Prostate gland (tissue), 2 donors: ENCODE measurements around the gene HUNK. TPM values are rescaled to one million over a fixed set of nuclear protein-coding genes. Genes with fewer than 3 reads are reported as not detected.

ENCODE experiments used
- DNase-seq: peaks from one replicate; pipeline ENCODE4 v3.0.0-alpha.2; 2019; ENCODE audit warnings: low spot score
- H3K27ac ChIP-seq, 2 donors: fragments of 200-600 bp; sonication (generic); 2 replicates each; pipeline ENCODE4 v1.5.1; 2017 to 2019
- H3K27me3 ChIP-seq: fragments of 200-600 bp; sonication (generic); replicated peaks from 2 replicates; pipeline ENCODE4 v1.5.1; 2019; ENCODE audit not compliant: insufficient read depth
- H3K36me3 ChIP-seq, 2 donors: fragments of 200-600 bp; sonication (generic); 1 replicate in 1 of 2; 2 replicates in 1 of 2; pipeline versions ENCODE4 v1.5.1 to v1.8.1; 2017 to 2019
- H3K4me1 ChIP-seq: fragments of 200-600 bp; sonication (generic); replicated peaks from 2 replicates; pipeline ENCODE4 v1.5.1; 2019
- H3K4me3 ChIP-seq, 2 donors: fragments of 200-600 bp; sonication (generic); 2 replicates each; pipeline ENCODE4 v1.5.1; 2017 to 2019
- H3K9me3 ChIP-seq: fragments of 200-600 bp; sonication (generic); 2 replicates; pipeline ENCODE4 v1.5.1; 2017
- POLR2A ChIP-seq: fragments of 450-650 bp; IDR thresholded peaks from one replicate; pipeline ENCODE4 v1.6.1; 2016; ENCODE audit warnings: antibody characterized with exemption, mild to moderate bottlenecking
- POLR2AphosphoS5 ChIP-seq: sonication (generic); formaldehyde crosslinking; IDR thresholded peaks from one replicate; pipeline ENCODE4 v1.6.1; 2017; ENCODE audit warnings: antibody characterized with exemption
- WGBS: methylation state at CpG from one replicate; pipeline ENCODE4 v1.1.5; 2018; 5-methylcytosine and 5-hydroxymethylcytosine counted together
- intact Hi-C: fragments of 100-400 bp; cut with DNase I; formaldehyde crosslinking; loops from one replicate; pipeline ENCODE4 v1.14.2; 2022
- total RNA-seq, 2 donors: library from RNA; depleted of rRNA; stranded (reverse); fragments of >200 nt; gene quantifications; one replicate each; pipeline ENCODE4 v1.1.0, GENCODE V29; 2016
- TF ChIP-seq, protein P1 (sequence below), 4 experiments: fragments of 200-600 bp in 2 of 4; fragments of 450-650 bp in 2 of 4; sonication (generic) in 2 of 4; IDR thresholded peaks; 1 replicate in 3 of 4; 2 replicates in 1 of 4; pipeline ENCODE4 v1.5.1; 2016 to 2019; ENCODE audit warnings: antibody characterized with exemption in 4 of 4, mild to moderate bottlenecking in 2 of 4, moderate library complexity in 2 of 4

The HUNK gene
- total RNA-seq, 2 donors from 2014 or later = 3.7 to 5.0 TPM

GRCh38 chr21:31837618-31838390 is 35.0 kb upstream of the HUNK start:
- Histone ChIP-seq H3K9me3 (no peaks in the 10 kb centered on the region), H3K36me3 (no peaks in the 10 kb centered on the region), H3K27ac (no peak overlapping the region), H3K4me3 (no peak overlapping the region), H3K4me1 (no peaks in the 10 kb centered on the region), H3K27me3 (no peaks in the 10 kb centered on the region)
- intact Hi-C loops = no loop called here
- no peak for DNase-seq
- WGBS = 72% methylated on average over 3 of the region's 3 CpGs
- TF ChIP-seq POLR2AphosphoS5 (no peak), POLR2A (no peak)
- TF ChIP-seq, protein P1, sequence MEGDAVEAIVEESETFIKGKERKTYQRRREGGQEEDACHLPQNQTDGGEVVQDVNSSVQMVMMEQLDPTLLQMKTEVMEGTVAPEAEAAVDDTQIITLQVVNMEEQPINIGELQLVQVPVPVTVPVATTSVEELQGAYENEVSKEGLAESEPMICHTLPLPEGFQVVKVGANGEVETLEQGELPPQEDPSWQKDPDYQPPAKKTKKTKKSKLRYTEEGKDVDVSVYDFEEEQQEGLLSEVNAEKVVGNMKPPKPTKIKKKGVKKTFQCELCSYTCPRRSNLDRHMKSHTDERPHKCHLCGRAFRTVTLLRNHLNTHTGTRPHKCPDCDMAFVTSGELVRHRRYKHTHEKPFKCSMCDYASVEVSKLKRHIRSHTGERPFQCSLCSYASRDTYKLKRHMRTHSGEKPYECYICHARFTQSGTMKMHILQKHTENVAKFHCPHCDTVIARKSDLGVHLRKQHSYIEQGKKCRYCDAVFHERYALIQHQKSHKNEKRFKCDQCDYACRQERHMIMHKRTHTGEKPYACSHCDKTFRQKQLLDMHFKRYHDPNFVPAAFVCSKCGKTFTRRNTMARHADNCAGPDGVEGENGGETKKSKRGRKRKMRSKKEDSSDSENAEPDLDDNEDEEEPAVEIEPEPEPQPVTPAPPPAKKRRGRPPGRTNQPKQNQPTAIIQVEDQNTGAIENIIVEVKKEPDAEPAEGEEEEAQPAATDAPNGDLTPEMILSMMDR (IDR thresholded peaks at IDR 0.05) = no peak

GRCh38 chr21:31838586-31839355 is 34.0 kb upstream of the HUNK start:
- H3K27me3 ChIP-seq = no peaks in the 10 kb centered on the region
- H3K4me3 ChIP-seq = no peak overlapping the region
- no peak overlapping the region for H3K27ac ChIP-seq
- no peaks in the 10 kb centered on the region for H3K4me1 ChIP-seq
- 91% methylated on average over 5 of the region's 5 CpGs for WGBS
- intact Hi-C loops = no loop called here
- no peak for DNase-seq
- TF ChIP-seq, protein P1 (IDR thresholded peaks at IDR 0.05) = no peak
- no peak for TF ChIP-seq POLR2AphosphoS5
- no peak for TF ChIP-seq POLR2A
- no peaks in the 10 kb centered on the region for H3K36me3 ChIP-seq
- no peaks in the 10 kb centered on the region for H3K9me3 ChIP-seq

DNA sequence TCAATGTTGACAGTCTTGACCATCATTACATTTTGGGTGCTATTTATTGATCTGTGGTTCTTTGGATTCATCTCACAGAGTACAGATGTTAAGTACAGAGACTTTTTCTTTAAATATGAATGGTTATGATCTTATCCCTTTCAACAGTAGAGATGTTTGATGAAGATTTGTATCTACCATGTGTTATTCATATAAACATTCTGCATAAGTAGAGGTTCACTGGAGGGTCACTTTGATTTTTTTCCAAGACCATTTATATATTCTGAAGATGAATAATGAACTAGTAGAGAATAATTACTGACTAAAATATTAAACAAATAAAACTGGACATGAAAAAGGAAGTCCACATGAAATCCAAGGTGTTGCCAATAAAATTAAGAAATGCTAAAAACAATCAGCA is 28.6 kb upstream of the HUNK start:
- TF ChIP-seq POLR2A = no peak
- TF ChIP-seq, protein P1 (IDR thresholded peaks at IDR 0.05) = no peak
- TF ChIP-seq POLR2AphosphoS5 = no peak
- Histone ChIP-seq H3K9me3 (no peaks in the 10 kb centered on the region), H3K36me3 (no peaks in the 10 kb centered on the region), H3K27me3 (no peaks in the 10 kb centered on the region), H3K4me3 (no peak overlapping the region), H3K4me1 (no peaks in the 10 kb centered on the region), H3K27ac (no peak overlapping the region)
- intact Hi-C loops = no loop called here
- DNase-seq = no peak

DNA sequence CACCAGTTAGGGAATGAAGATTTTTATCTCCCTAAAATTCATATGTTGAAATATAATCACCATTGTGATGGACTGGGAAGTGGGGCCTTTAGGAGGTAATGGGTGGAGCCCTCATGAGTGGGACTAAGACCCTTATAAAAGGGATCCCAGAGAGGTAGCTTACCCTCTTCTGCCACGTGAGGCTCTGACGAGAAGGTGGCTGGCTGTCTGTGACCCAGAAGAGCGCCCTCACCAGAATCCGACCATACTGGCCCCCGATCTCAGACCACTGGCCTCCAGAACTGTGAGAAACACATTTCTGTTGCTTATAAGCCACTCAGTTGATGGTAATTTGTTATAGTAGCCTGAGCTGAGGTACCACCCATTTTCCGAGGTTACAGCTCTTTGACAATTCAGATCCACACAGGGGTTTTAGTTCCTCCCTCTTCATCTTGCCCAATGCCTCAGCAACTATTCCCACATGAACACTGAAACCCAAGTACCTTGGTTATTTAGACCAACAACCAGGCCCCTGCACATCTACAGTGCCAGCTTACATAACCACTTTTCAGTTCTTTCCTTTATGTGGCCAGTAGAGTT is 27.6 kb upstream of the HUNK start:
- TF ChIP-seq, protein P1 (IDR thresholded peaks at IDR 0.05) = no peak
- intact Hi-C loops = no loop called here
- Histone ChIP-seq H3K27me3 (no peaks in the 10 kb centered on the region), H3K36me3 (no peaks in the 10 kb centered on the region), H3K4me3 (no peak overlapping the region), H3K4me1 (no peaks in the 10 kb centered on the region), H3K27ac (no peak overlapping the region), H3K9me3 (no peaks in the 10 kb centered on the region)
- no peak for DNase-seq
- 73% methylated on average over 6 of the region's 6 CpGs for WGBS
